ENCODE data around the gene PPP6R1.

- TF ChIP-seq CTCF (IDR thresholded peaks at IDR 0.05) (no peak), POLR2A (IDR thresholded peaks at IDR 0.05) (no peak)
Measured at GRCh38 chr19:55284405-55285058, 25.7 kb upstream of the PPP6R1 start.

Data from lower leg skin (tissue), 3 donors.